ENCODE results near the gene ZNF93. TPM values are rescaled to one million over a fixed set of nuclear protein-coding genes. Genes with fewer than 3 reads are reported as not detected.
A peak's percentile ranks its signal among the peaks of the same experiment; 100 is the strongest.
"Not testable (repeated sequence)": the region's sequence is repeated elsewhere in the genome, so short reads cannot be mapped to it uniquely, and the experiment has no call there.

Gene ZNF93
- 0.45 TPM for total RNA-seq

DNA sequence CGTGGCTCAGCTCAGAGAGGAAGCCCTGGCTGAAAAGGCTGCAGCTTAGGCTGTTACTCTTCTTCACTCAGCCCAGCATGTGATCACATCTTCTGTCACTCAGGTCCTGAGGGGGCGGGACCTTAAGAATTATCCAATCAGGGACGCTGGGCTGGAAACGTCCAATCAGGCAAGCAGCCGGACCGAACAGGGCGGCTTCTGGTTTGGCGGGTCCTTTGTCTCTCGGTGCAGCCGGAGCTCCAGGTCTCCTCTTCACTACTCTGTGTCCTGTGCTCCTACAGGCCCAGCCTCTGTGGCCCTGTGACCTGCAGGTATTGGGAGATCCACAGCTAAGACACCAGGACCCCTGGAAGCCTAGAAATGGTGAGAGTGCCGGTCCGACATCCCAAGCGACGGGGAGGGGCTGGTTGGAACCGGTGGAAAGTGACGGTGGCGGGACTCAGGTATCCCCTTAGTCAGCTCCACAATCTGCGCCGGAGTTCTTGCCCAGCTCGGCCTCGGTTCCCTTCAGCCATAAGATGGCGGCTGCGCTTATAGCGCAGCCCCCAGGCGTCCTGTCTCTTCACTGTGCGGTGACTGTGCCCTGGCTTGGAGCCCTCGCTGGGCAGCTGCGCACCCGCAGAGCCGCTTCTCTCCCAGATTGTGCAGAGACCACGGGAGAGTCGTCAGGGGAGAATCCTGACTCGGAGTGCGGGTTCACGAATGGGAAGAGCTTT lies at the start of gene ZNF93:
ZNF93 (plus strand) TSS at position 218 of the 716 bp plus-strand sequence; CDS start at position 361, 143 bp downstream.
- peak; percentile 79 for DNase-seq (ENCODE audit: low spot score)

DNA sequence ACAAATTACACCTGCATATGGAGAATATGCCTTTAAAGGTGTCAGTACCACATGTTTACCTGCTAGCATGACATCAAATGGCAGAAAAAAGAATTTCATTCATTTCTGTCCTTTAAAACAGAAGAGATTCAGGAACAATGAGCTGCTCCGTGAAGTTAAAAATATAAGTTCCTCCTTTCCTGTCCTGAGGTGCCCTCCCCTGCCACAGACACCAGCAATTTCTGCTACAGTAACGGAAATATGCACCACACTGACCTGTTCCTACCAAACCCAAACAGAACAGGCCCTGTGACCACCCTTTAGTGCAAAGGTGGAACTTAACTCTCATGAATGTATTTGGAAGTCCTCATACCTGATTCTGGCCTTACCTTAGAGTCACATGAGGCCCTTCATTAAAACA lies 49.0 kb upstream of the ZNF93 start:
- ATAC-seq, result not testable (repeated sequence)

More for the DNA sequence above, at the start of gene ZNF93:
- ATAC-seq, result peak; percentile 92

DNA sequence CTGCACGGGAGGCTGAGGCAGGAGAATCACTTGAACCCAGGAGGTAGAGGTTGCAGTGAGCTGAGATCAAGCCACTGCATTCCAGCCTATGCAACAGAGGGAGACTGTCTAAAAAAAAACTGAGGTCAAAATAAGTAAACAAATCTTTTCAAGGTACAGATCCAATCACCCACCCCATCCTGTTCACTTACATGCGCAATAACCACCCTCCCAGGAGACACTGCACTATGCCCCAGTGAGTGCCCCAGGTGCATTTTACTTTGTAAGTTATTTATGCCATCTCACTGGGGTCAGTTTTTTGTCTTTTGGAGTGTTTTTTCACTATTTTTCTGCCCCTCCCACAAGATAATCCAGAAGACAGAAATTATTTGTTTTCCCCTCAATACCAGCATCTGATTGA lies 42.0 kb upstream of the ZNF93 start:
- DNase-seq (ENCODE audit: low spot score) (no peak), ATAC-seq (no peak)

More for the DNA sequence above, 49.0 kb upstream of the ZNF93 start:
- not testable (repeated sequence) for DNase-seq (ENCODE audit: low spot score)

DNA sequence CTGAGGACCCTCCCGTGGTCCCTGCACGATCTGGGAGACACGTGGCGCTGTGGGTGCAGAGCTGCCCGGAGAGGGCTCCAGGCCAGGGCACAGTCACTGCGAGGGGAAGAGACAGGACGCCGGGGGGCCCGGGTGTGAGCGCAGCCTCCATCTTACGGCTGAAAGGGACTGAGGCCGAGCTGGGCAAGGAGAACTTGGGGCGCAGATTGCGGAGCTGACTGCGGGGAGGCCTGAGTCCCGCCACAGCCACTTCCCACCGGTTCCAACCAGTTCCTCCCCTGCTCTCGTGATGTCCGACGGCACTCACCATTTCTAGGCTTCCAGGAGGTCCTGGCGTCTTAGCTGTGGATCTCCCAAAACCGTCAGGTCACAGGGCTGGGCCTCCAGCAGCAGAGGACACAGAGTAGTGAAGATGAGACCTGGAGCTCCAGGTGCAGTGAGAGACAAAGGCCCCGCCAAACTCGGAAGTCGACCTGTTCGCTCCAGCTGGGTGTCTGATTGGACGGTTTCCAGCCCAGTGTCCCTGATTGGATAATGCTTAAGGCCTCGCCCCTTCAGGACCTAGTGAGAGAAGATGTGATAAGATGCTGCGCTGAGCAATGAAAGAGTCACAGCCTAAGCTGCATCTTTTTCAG lies 39.9 kb upstream of the ZNF93 start:
- ATAC-seq (no peak), DNase-seq (ENCODE audit: low spot score) (no peak)

DNA sequence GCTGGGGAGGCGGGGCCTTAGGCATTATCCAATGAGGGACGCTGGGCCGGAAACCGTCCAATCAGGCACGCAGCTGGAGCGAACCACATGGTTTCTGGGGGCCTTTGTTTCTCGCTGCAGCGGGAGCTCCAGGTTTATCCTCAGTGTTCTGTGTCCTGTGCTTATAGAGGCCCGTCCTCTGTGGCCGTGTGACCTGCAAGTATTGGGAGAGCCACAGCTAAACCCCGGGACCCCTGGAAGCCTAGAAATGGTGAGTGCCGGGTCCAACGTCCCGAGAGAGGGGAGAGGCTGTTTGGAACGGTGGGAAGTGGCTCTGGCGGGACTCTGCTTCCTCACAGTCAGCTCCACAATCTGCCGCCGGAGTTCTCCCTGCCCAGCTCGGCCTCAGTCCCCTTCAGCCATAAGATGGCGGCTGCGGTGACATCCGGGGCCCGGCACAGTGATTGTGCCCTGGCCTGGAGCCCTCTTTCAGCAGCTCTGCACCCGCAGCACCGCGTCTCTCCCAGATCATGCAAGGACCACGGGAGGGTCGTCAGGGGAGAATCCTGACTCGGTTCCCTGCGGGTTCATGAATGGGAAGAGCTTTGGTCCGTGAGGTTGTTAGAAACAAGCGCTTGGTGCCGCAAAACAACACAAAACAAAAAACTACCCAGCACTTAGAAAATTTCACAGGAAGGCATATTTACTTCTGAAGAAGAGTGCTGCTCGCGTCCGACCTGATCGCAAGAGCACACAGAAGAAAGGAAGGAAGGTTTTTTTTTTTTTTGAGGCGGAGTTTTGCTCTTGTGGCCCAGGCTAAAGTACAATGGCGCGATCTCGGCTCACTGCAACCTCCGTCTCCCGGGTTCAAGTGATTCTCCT lies 34.8 kb upstream of the ZNF93 start, which contains the start of gene ZNF253:
ZNF253 (plus strand) TSS at position 133 of the 861 bp plus-strand sequence; CDS start at position 248, 115 bp downstream.
- DNase-seq (ENCODE audit: low spot score), result peak; percentile 96
- peak; percentile 98 for ATAC-seq

DNA sequence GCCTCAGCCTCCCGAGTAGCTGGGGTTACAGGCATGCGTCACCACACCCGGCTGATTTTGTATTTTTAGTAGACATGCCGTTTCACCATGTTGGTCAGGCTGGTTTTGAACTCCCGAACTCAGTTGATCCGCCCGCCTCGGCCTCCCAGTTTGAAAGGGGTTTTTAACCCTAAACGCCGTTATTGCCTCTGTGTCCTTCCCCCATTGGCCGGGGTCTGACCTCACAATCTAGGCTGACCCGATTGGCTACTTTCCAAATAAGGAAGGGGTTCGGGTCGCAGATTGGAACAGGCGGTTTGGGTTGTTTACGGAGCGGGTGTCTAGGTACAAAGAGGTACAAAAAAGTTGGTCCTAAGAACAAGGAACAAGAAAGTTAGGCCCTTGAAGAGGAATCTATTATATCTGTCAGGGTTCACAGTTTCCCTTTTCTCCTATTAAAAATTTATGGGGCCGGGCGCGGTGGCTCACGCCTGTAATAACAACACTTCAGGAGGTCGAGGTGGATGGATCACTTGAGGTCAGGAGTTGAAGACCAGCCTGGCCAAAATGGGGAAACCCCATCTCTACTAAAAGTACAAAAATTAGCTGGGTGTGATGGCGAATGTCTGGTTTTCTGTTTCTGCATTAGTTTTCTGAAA lies 34.0 kb upstream of the ZNF93 start:
- no peak for ATAC-seq
- no peak for DNase-seq (ENCODE audit: low spot score)

DNA sequence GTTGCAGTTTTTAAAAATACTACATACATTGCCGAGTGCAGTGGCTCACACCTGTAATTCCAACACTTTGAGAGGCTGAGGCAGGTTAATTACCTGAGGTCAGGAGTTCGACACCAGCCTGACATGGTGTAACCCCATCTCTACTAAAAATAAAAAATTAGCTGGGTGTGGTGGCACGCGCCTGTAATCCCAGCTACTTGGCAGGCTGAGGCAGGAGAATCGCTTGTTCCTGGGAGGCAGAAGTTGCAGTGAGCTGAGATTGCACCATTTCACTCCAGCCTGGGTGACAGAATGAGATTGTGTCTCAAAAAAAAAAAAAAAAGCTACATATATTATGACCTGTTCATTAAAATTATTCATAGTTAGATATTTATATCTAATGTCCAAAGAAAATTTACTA lies 30.7 kb upstream of the ZNF93 start:
- ATAC-seq, result not testable (repeated sequence)

DNA sequence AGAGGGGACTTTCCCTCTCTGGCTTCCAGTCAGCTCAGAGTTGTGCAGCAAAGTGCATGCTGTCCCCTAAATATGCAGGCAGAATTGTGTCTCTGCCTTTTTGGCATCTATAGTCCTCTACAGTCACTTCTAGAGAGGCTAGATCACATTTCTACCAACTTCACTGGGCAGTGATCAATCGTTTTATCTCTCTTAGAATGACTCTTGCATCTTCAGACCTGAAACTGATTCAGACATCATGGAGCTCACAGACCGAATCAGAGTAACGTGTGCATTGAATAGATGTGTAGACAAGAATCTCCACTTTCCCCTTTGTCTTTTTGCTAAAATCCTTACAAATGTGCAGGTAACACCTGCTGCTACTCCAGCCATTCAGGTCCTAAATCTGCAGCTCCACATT lies 28.8 kb upstream of the ZNF93 start:
- DNase-seq (ENCODE audit: low spot score) (no peak), ATAC-seq (no peak)

More for the DNA sequence above, 30.7 kb upstream of the ZNF93 start:
- DNase-seq (ENCODE audit: low spot score), result not testable (repeated sequence)

DNA sequence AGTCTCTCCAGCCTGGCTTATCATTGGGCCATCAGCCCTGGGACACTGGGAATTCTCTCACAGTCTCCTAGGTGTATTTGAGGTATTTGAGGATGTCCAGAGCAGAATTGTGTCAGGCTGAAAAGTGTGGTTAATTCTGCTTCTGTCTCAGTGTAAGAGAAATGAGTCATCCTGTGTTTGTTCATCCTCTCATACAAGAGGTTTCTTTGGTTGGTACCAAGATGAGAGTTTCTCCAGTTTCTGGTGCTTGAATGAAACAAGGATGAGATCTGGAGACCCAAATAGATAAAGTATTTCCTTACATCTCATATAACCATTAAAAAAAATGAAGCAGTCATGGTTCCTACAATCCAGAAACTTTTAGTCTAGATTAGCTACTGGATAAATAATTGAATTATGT lies 27.4 kb upstream of the ZNF93 start:
- no peak for ATAC-seq
- DNase-seq (ENCODE audit: low spot score), result no peak

DNA sequence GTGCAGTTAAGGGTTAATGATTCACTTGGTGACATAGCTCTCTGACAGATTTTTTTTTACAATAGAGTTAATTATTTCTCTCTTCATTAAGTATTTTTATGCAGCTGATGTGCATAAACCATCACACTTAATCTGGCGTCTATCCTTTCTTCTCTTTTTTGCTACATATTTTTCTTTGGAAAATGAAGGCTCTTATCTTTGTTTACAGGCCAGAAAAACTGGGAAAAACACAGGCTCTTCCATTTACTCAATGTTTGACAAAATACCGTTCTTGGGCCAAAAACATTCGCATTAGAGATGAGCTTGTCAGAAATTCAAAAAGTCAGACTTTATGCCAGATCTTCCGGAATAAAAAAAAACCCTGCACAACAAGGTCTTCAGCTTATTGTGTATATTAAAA lies 23.0 kb upstream of the ZNF93 start:
- ATAC-seq (no peak), DNase-seq (ENCODE audit: low spot score) (no peak)

DNA sequence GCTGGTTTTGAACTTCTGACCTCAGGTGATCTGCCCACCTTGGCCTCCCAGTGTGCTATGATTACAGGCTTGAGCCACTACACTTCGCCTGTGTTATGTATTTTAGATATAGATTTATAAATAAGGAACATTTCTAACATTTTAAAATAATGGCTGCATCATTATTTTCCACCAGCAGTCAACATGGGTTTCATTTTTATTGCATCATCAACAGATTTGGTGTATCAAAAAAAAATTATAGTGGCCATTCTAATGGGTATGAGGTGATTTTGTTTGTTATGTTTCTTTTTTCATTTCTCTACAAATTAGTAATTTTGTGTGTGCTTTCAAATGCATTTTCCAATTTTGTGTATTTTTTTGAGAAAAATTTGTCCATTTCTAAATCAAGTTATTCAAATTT lies 16.2 kb upstream of the ZNF93 start:
- DNase-seq (ENCODE audit: low spot score) (no peak), ATAC-seq (no peak)

DNA sequence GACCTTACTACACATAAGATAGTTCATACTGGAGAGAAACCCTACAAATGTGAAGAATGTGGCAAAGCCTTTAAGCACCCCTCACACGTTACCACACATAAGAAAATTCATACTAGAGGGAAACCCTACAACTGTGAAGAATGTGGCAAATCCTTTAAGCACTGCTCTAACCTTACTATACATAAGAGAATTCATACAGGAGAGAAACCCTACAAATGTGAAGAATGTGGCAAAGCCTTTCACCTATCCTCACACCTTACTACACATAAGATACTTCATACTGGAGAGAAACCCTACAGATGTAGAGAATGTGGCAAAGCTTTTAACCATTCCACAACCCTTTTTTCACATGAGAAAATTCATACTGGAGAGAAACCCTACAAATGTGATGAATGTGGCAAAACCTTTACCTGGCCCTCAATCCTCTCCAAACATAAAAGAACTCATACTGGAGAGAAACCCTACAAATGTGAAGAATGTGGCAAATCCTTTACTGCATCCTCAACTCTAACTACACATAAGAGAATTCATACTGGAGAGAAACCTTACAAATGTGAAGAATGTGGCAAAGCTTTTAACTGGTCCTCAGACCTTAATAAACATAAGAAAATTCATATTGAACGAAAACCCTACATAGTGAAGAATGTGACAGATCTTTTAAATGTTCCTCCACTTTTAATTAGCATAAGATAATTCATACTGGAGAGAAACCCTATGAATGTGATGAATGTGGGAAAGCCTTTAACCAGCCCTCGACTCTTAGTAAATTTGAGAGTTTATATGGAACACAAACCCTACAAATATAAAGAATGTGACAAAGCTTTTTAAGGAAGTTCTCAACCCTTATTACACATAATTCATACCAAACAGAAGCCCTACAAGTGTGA lies 8.4 kb upstream of the ZNF93 start:
- not testable (repeated sequence) for ATAC-seq; DNase-seq (ENCODE audit: low spot score)

DNA sequence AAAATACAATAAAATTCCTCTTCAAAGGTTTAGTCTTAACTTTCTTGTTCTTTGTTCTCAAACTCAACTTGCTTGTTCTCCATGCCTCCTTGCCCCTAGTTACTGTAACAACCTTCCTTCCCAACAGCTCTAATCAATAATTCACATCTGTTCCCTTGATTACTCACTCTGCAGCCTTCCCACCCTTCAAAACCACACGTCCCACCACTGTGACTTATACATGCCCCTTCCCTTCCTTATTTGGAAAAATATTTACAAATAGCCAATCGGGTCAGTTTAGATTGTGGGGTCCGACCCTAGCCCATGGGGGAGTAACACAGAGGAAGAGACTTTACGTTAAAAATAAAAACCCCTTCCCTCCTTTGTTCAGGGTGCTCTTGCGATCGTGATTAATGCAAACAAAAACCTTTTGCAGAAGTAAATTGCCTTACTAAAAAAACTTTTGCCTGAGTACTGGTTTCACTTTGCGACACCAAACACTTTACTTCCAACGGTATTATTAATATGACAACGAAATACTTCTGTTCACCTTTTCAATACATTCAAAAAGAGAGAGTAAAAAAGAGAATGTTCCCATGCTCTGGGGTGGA lies 512 bp upstream of the ZNF93 start:
- DNase-seq (ENCODE audit: low spot score), result no peak
- no peak for ATAC-seq

DNA sequence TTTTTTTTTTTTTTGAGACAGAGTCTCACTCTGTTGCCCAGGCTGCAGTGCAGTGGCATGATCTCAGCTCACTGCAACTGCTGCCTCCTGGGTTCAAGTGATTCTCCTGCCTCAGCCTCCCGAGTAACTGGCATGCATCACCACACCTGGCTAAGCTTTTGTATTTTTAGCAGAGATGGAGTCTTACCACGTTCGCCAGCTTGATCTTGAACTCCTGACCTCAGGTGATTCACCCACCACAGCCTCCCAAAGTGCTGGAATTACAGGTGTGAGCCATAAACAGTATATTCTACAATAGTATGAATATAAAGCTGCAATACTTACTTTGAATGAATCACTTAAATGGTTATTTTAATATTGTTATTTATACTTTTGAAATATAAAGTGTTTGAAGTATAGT lies 6.8 kb downstream of the ZNF93 start:
- not testable (repeated sequence) for DNase-seq (ENCODE audit: low spot score); ATAC-seq

DNA sequence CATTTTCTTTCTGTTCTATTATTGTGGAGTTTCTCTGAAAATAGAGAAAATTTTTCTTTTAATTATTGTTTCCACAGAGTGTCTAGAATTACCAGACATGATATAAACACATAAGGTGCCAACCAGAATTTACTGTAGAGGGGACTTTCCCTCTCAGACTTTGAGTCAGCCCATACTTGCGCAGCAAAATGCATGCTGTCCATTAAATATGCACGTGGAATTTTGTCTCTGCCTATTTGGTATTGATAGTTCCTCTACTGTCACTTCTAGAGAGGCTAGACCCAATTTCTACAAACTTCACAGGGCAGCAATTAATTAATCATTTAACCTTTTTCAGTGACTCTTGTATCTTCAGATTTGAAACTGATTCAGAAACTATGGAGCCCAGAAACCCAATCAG lies 8.9 kb downstream of the ZNF93 start:
- no peak for DNase-seq (ENCODE audit: low spot score)
- ATAC-seq, result no peak

DNA sequence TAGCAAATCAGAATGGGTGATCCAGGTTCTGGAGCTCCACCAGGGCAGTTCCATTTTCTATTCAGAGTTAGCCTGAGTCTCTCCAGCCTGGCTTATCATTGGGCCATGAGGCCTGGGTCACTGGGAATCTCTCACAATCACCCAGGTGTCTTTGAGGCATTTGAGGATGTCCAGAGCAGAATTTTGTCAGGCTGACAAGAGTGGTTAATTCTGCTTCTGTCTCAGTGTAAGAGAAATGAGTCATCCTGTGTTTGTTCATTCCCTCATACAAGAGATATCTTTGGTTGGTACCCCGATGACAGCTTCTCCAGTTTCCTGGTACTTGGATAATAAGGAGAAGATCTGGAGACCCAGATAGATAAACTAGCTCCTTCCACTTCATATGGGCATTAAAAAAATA lies 10.4 kb downstream of the ZNF93 start:
- ATAC-seq, result no peak
- DNase-seq (ENCODE audit: low spot score), result no peak

DNA sequence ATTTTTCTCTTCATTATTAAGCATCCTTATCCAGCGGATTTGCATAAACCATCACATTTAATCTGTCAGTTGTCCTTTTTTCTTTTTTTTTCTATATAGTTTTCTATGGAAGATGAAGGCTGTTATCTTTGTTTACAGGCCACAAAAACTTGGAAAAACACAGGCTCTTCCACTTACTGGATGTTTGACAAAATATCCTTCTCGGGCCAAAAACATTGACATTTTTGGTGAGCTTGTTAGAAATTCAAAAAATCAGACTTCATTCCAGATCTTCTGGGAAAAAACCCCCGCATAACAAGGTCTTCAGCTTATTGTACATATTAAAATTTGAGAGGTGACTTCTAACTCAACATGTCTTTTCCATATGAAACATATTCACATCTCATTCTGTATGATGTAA lies 13.8 kb downstream of the ZNF93 start:
- no peak for ATAC-seq
- no peak for DNase-seq (ENCODE audit: low spot score)

DNA sequence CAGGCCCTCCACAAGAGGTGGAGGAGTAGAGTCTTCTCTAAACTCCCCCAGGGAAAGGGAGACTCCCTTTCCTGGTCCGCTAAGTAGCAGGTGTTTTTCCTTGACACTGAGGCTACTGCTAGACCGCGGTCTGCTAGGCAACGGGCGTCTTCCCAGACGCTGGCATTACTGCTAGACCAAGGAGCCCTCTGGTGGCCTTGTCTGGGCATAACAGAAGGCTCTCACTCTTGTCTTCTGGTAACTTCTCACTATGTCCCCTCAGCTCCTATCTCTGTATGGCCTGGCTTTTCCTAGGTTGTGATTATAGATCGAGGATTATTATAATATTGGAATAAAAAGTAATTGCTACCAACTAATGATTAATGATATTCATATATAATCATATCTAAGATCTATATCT lies 29.7 kb downstream of the ZNF93 start:
- DNase-seq (ENCODE audit: low spot score); ATAC-seq: not testable (repeated sequence)
